Right ventricle myocardium inferior (tissue), 1 donor: Measurements from ENCODE around the gene P2RX6. TPM values are rescaled to one million over a fixed set of nuclear protein-coding genes. Genes with fewer than 3 reads are reported as not detected.
"Not testable (repeated sequence)": the region's sequence is repeated elsewhere in the genome, so short reads cannot be mapped to it uniquely, and the experiment has no call there.

Experiments used
- ATAC-seq: fragments of 200-7000 bp; cut with Tn5 transposase; one replicate; pipeline ENCODE4 v1.9.1; 2020; ENCODE audit warnings: mild to moderate bottlenecking, moderate library complexity
- DNase-seq: peaks from one replicate; pipeline ENCODE4 v3.0.0; 2021; ENCODE audit errors: missing footprints
- intact Hi-C: fragments of 100-400 bp; cut with DNase I; formaldehyde crosslinking; loops from one replicate; pipeline ENCODE4 v1.11.0; 2022
- total RNA-seq: library from RNA; stranded (reverse); fragmentation: NEBNext Ultra II Directional; extraction: Animal tissue kit (Norgen Biotek cat#: 25700); gene quantifications from one replicate; pipeline ENCODE4 v1.2.1, GENCODE V29; 2021
- donor health status: DM: no; HTN: yes; CAD: no; lungs with severe emphysema.

Gene P2RX6
- total RNA-seq, 1 donor from 2014 or later, result 2.8 TPM

GRCh38 chr22:21042978-21043859 is 28.3 kb downstream of the P2RX6 start:
- intact Hi-C loops, result no loop called here
- no peak for ATAC-seq
- DNase-seq, result no peak

- no peak for ATAC-seq
- intact Hi-C loops, result no loop called here
- no peak for DNase-seq
Observed at GRCh38 chr22:21043860-21044535, 29.0 kb downstream of the P2RX6 start.

- ATAC-seq (peak; percentile 30), DNase-seq (no peak)
- intact Hi-C loops, result no loop called here
Observed at GRCh38 chr22:21044931-21045584, 30.1 kb downstream of the P2RX6 start.

- intact Hi-C loops, result no loop called here
- ATAC-seq, result peak; percentile 95
- DNase-seq, result peak; percentile 93
Observed at GRCh38 chr22:21045585-21046294, 30.8 kb downstream of the P2RX6 start, which contains the start of gene LRRC74B. TSS of gene LRRC74B (plus strand) at chr22:21045946. CDS start at chr22:21045987, 41 bp downstream.

GRCh38 chr22:21047035-21047661 is 32.2 kb downstream of the P2RX6 start:
- intact Hi-C loops, result no loop called here
- DNase-seq (no peak), ATAC-seq (no peak)

GRCh38 chr22:21047730-21048129 is 32.8 kb downstream of the P2RX6 start:
- no peak for ATAC-seq
- intact Hi-C loops, result no loop called here
- DNase-seq, result no peak

- intact Hi-C loops, ATAC-seq, DNase-seq: not testable (repeated sequence)
Observed at GRCh38 chr22:21048448-21048847, 33.5 kb downstream of the P2RX6 start.

GRCh38 chr22:21048965-21049364 is 34.0 kb downstream of the P2RX6 start:
- intact Hi-C loops, DNase-seq, ATAC-seq: not testable (repeated sequence)

- no peak for DNase-seq
- ATAC-seq, result no peak
- intact Hi-C loops, result no loop called here
Observed at GRCh38 chr22:21051145-21051830, 36.3 kb downstream of the P2RX6 start.

- ATAC-seq, result no peak
- no peak for DNase-seq
- intact Hi-C loops, result no loop called here
Observed at GRCh38 chr22:21051831-21052400, 37.0 kb downstream of the P2RX6 start.

GRCh38 chr22:21052715-21053459 is 37.9 kb downstream of the P2RX6 start:
- intact Hi-C loops, result no loop called here
- no peak for ATAC-seq
- no peak for DNase-seq

- no peak for DNase-seq
- intact Hi-C loops, result no loop called here
- no peak for ATAC-seq
Observed at GRCh38 chr22:21054046-21054713, 39.2 kb downstream of the P2RX6 start.

- no peak for ATAC-seq
- intact Hi-C loops, result no loop called here
- no peak for DNase-seq
Observed at GRCh38 chr22:21054714-21055563, 40.0 kb downstream of the P2RX6 start.

GRCh38 chr22:21055564-21055834 is 40.5 kb downstream of the P2RX6 start:
- no peak for ATAC-seq

GRCh38 chr22:21055880-21056319 is 40.9 kb downstream of the P2RX6 start:
- DNase-seq (no peak), ATAC-seq (no peak)
- intact Hi-C loops, result no loop called here

More at GRCh38 chr22:21055564-21055834, 40.5 kb downstream of the P2RX6 start:
- DNase-seq, result no peak
- intact Hi-C loops, result no loop called here

- DNase-seq, intact Hi-C loops: not testable (repeated sequence)
- peak; percentile 54 for ATAC-seq
Observed at GRCh38 chr22:21060363-21060762, 45.4 kb downstream of the P2RX6 start.
